ENCODE data around the gene BTRC. TPM values are rescaled to one million over a fixed set of nuclear protein-coding genes. Genes with fewer than 3 reads are reported as not detected.

BTRC gene
- 6.1 and 7.9 TPM in 2 replicates for total RNA-seq (2012; rRNA removed)

GRCh38 chr10:101353692-101354327 lies at the start of gene BTRC:
TSS of gene BTRC (plus strand) at chr10:101354165. CDS start at chr10:101354181, 16 bp downstream.
- Histone ChIP-seq H3K4me2 (ENCODE audit: low read length) (peak within 1 kb of the TSS; percentile 94), H3K9ac (ENCODE audit: low read depth, low read length) (peak within 1 kb of the TSS; percentile 86)

GRCh38 chr10:101304316-101304715 lies 49.6 kb upstream of the BTRC start:
- Histone ChIP-seq H3K9me3 (replicated peaks; ENCODE audit: low read length) (no peaks in the 10 kb centered on the region), H3K9ac (ENCODE audit: low read depth, low read length) (no peak overlapping the region), H3K36me3 (ENCODE audit: insufficient read depth, low read length) (no peaks in the 10 kb centered on the region), H3K4me2 (ENCODE audit: low read length) (no peak overlapping the region), H3K4me1 (ENCODE audit: control insufficient read depth, insufficient read depth, low read length) (no peaks in the 10 kb centered on the region), H3K27me3 (ENCODE audit: control insufficient read depth, insufficient read depth, low read length) (peaks cover 80% of the 10 kb centered on the region), H3K4me3 (ENCODE audit: low read length) (no peak overlapping the region)

More at GRCh38 chr10:101353692-101354327, at the start of gene BTRC:
- H3K4me1 ChIP-seq (ENCODE audit: control insufficient read depth, insufficient read depth, low read length) = peaks cover 14% of the 10 kb centered on the region
- H3K36me3 ChIP-seq (ENCODE audit: insufficient read depth, low read length) = no peaks in the 10 kb centered on the region
- peaks cover 16% of the 10 kb centered on the region for H3K27me3 ChIP-seq (ENCODE audit: control insufficient read depth, insufficient read depth, low read length)
- peak within 1 kb of the TSS; percentile 86 for H3K4me3 ChIP-seq (ENCODE audit: low read length)
- no peaks in the 10 kb centered on the region for H3K9me3 ChIP-seq (replicated peaks; ENCODE audit: low read length)

GRCh38 chr10:101305320-101306241 lies 48.4 kb upstream of the BTRC start:
- H3K4me1 ChIP-seq (ENCODE audit: control insufficient read depth, insufficient read depth, low read length) = no peaks in the 10 kb centered on the region
- H3K4me3 ChIP-seq (ENCODE audit: low read length) = no peak overlapping the region
- H3K4me2 ChIP-seq (ENCODE audit: low read length) = no peak overlapping the region
- H3K27me3 ChIP-seq (ENCODE audit: control insufficient read depth, insufficient read depth, low read length) = peaks cover 85% of the 10 kb centered on the region
- H3K9ac ChIP-seq (ENCODE audit: low read depth, low read length) = no peak overlapping the region
- H3K9me3 ChIP-seq (replicated peaks; ENCODE audit: low read length) = no peaks in the 10 kb centered on the region
- H3K36me3 ChIP-seq (ENCODE audit: insufficient read depth, low read length) = no peaks in the 10 kb centered on the region

GRCh38 chr10:101308051-101308450 lies 45.9 kb upstream of the BTRC start:
- Histone ChIP-seq H3K4me2 (ENCODE audit: low read length) (no peak overlapping the region), H3K4me3 (ENCODE audit: low read length) (no peak overlapping the region), H3K36me3 (ENCODE audit: insufficient read depth, low read length) (no peaks in the 10 kb centered on the region), H3K4me1 (ENCODE audit: control insufficient read depth, insufficient read depth, low read length) (no peaks in the 10 kb centered on the region), H3K9ac (ENCODE audit: low read depth, low read length) (no peak overlapping the region), H3K9me3 (replicated peaks; ENCODE audit: low read length) (no peaks in the 10 kb centered on the region), H3K27me3 (ENCODE audit: control insufficient read depth, insufficient read depth, low read length) (peaks cover 94% of the 10 kb centered on the region)

GRCh38 chr10:101310529-101311184 lies 43.3 kb upstream of the BTRC start:
- Histone ChIP-seq H3K27me3 (ENCODE audit: control insufficient read depth, insufficient read depth, low read length) (peaks cover 78% of the 10 kb centered on the region), H3K4me2 (ENCODE audit: low read length) (no peak overlapping the region), H3K4me1 (ENCODE audit: control insufficient read depth, insufficient read depth, low read length) (no peaks in the 10 kb centered on the region), H3K9me3 (replicated peaks; ENCODE audit: low read length) (no peaks in the 10 kb centered on the region), H3K9ac (ENCODE audit: low read depth, low read length) (no peak overlapping the region), H3K4me3 (ENCODE audit: low read length) (no peak overlapping the region), H3K36me3 (ENCODE audit: insufficient read depth, low read length) (no peaks in the 10 kb centered on the region)

- Histone ChIP-seq H3K9me3 (replicated peaks; ENCODE audit: low read length) (no peaks in the 10 kb centered on the region), H3K36me3 (ENCODE audit: insufficient read depth, low read length) (no peaks in the 10 kb centered on the region), H3K4me2 (ENCODE audit: low read length) (no peak overlapping the region), H3K4me1 (ENCODE audit: control insufficient read depth, insufficient read depth, low read length) (no peaks in the 10 kb centered on the region), H3K27me3 (ENCODE audit: control insufficient read depth, insufficient read depth, low read length) (peaks cover 71% of the 10 kb centered on the region), H3K9ac (ENCODE audit: low read depth, low read length) (no peak overlapping the region), H3K4me3 (ENCODE audit: low read length) (no peak overlapping the region)
Observed at GRCh38 chr10:101311185-101312066, 42.5 kb upstream of the BTRC start.

- no peak overlapping the region for H3K9ac ChIP-seq (ENCODE audit: low read depth, low read length)
- no peaks in the 10 kb centered on the region for H3K36me3 ChIP-seq (ENCODE audit: insufficient read depth, low read length)
- no peak overlapping the region for H3K4me2 ChIP-seq (ENCODE audit: low read length)
- no peak overlapping the region for H3K4me3 ChIP-seq (ENCODE audit: low read length)
- peaks cover 62% of the 10 kb centered on the region for H3K27me3 ChIP-seq (ENCODE audit: control insufficient read depth, insufficient read depth, low read length)
- no peaks in the 10 kb centered on the region for H3K9me3 ChIP-seq (replicated peaks; ENCODE audit: low read length)
- H3K4me1 ChIP-seq (ENCODE audit: control insufficient read depth, insufficient read depth, low read length) = no peaks in the 10 kb centered on the region
Observed at GRCh38 chr10:101319241-101319915, 34.6 kb upstream of the BTRC start.

GRCh38 chr10:101321073-101321472 lies 32.9 kb upstream of the BTRC start:
- Histone ChIP-seq H3K9me3 (replicated peaks; ENCODE audit: low read length) (no peaks in the 10 kb centered on the region), H3K4me3 (ENCODE audit: low read length) (no peak overlapping the region), H3K4me2 (ENCODE audit: low read length) (no peak overlapping the region), H3K36me3 (ENCODE audit: insufficient read depth, low read length) (no peaks in the 10 kb centered on the region), H3K27me3 (ENCODE audit: control insufficient read depth, insufficient read depth, low read length) (peaks cover 76% of the 10 kb centered on the region), H3K9ac (ENCODE audit: low read depth, low read length) (no peak overlapping the region), H3K4me1 (ENCODE audit: control insufficient read depth, insufficient read depth, low read length) (no peaks in the 10 kb centered on the region)

GRCh38 chr10:101322266-101323108 lies 31.5 kb upstream of the BTRC start:
- no peak overlapping the region for H3K9ac ChIP-seq (ENCODE audit: low read depth, low read length)
- H3K4me1 ChIP-seq (ENCODE audit: control insufficient read depth, insufficient read depth, low read length) = no peaks in the 10 kb centered on the region
- peaks cover 80% of the 10 kb centered on the region for H3K27me3 ChIP-seq (ENCODE audit: control insufficient read depth, insufficient read depth, low read length)
- no peaks in the 10 kb centered on the region for H3K9me3 ChIP-seq (replicated peaks; ENCODE audit: low read length)
- no peak overlapping the region for H3K4me3 ChIP-seq (ENCODE audit: low read length)
- H3K36me3 ChIP-seq (ENCODE audit: insufficient read depth, low read length) = no peaks in the 10 kb centered on the region
- no peak overlapping the region for H3K4me2 ChIP-seq (ENCODE audit: low read length)

GRCh38 chr10:101323495-101323894 lies 30.5 kb upstream of the BTRC start:
- H3K4me3 ChIP-seq (ENCODE audit: low read length) = no peak overlapping the region
- no peaks in the 10 kb centered on the region for H3K36me3 ChIP-seq (ENCODE audit: insufficient read depth, low read length)
- no peaks in the 10 kb centered on the region for H3K4me1 ChIP-seq (ENCODE audit: control insufficient read depth, insufficient read depth, low read length)
- H3K9me3 ChIP-seq (replicated peaks; ENCODE audit: low read length) = no peaks in the 10 kb centered on the region
- H3K9ac ChIP-seq (ENCODE audit: low read depth, low read length) = no peak overlapping the region
- no peak overlapping the region for H3K4me2 ChIP-seq (ENCODE audit: low read length)
- peaks cover 70% of the 10 kb centered on the region for H3K27me3 ChIP-seq (ENCODE audit: control insufficient read depth, insufficient read depth, low read length)
